ENCODE measurements around the gene PIEZO2. TPM values are rescaled to one million over a fixed set of nuclear protein-coding genes. Genes with fewer than 3 reads are reported as not detected.

PIEZO2 gene
- total RNA-seq, 4 donors from 2014 or later = 0.64 to 1.8 (median 1.6) TPM

DNA sequence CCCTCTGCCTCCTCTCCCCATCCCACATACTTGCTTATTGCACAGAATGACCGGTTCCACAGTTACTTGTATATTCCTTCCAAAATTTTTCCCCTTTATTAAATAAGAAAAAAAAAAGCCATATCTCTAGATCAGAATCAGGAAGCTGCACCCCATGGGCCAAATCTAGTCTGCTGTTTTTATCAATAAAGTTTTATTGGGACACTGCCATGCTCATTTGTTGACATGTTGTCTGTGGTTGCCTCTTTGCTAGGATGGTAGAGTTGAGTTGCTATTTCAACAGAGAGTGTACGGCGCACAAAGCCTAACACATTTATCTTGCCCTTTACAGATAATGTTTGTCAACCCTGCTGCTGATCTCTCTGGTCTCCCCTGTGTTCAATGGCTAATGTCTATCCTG is 15.8 kb upstream of the PIEZO2 start:
- WGBS, 2 donors (ENCODE audit: low coverage in 1 of 2) = 93 to 100% methylated on average over 1 to 3 of the region's 3 CpGs
- H3K4me3 ChIP-seq = no peak overlapping the region
- no peaks in the 10 kb centered on the region for H3K36me3 ChIP-seq
- no peaks in the 10 kb centered on the region for H3K9me3 ChIP-seq
- H3K4me1 ChIP-seq = no peaks in the 10 kb centered on the region
- peaks cover 4% of the 10 kb centered on the region for H3K27me3 ChIP-seq
- TF ChIP-seq POLR2AphosphoS5 (IDR thresholded peaks at IDR 0.05) (no peak), EP300 (IDR thresholded peaks at IDR 0.05) (no peak), POLR2A (IDR thresholded peaks at IDR 0.05) (no peak)
- TF ChIP-seq, protein P1, sequence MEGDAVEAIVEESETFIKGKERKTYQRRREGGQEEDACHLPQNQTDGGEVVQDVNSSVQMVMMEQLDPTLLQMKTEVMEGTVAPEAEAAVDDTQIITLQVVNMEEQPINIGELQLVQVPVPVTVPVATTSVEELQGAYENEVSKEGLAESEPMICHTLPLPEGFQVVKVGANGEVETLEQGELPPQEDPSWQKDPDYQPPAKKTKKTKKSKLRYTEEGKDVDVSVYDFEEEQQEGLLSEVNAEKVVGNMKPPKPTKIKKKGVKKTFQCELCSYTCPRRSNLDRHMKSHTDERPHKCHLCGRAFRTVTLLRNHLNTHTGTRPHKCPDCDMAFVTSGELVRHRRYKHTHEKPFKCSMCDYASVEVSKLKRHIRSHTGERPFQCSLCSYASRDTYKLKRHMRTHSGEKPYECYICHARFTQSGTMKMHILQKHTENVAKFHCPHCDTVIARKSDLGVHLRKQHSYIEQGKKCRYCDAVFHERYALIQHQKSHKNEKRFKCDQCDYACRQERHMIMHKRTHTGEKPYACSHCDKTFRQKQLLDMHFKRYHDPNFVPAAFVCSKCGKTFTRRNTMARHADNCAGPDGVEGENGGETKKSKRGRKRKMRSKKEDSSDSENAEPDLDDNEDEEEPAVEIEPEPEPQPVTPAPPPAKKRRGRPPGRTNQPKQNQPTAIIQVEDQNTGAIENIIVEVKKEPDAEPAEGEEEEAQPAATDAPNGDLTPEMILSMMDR (IDR thresholded peaks at IDR 0.05) = no peak
- ATAC-seq = no peak
- no peak overlapping the region for H3K27ac ChIP-seq

DNA sequence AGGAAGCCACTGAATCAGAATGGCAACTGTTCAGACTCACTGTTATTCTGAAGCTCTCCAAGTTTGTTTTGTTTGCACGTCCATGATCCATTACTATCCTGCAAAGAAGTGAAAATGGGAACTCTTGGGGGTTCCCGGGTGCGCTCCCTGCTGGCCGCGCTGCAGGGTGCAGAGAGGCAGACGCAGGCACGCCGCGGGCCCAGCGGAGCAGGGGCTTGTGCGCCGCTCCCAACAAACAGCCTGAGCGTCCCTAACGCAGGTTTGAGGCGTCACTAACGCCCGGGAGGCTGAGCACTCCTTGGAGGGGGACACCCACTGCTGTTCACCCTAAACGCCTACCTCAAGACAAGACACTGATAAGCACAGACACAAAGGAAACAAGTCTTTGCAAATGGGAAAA is 14.3 kb upstream of the PIEZO2 start:
- ATAC-seq = peak; percentile 43
- 7% methylated on average over 3 of the region's 18 CpGs; no CpG with 5 or more reads in 1 of the 2 donors for WGBS, 2 donors (ENCODE audit: low coverage in 1 of 2)

DNA sequence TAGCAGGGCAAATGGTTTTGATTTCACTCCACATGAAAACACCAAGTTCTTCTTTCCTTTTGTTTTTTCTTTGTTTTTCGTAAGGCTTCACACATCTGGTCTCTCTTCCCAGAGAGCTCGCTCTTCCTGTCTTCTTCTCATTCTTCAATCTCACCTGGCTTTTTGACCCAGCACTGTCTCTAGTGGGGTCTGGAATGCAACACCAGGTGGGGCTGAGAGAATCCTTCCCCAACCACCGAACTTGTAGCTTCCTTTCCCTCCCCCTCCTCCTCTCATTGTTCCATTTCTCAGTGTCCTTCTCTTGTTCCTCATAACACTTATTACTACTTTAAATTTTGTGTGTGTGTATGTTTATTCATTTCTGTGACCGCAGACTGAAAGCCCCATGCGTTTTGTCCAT is 13.5 kb upstream of the PIEZO2 start:
- H3K4me3 ChIP-seq = no peak overlapping the region

More for the DNA sequence above, 14.3 kb upstream of the PIEZO2 start:
- H3K36me3 ChIP-seq = no peaks in the 10 kb centered on the region
- no peaks in the 10 kb centered on the region for H3K4me1 ChIP-seq
- no peak for TF ChIP-seq EP300 (IDR thresholded peaks at IDR 0.05)
- TF ChIP-seq, protein P1 (IDR thresholded peaks at IDR 0.05) = peak in 1 of 4 experiments; percentile 56
- no peak for TF ChIP-seq POLR2A (IDR thresholded peaks at IDR 0.05)
- no peak for TF ChIP-seq POLR2AphosphoS5 (IDR thresholded peaks at IDR 0.05)
- peaks cover 4% of the 10 kb centered on the region for H3K27me3 ChIP-seq
- no peaks in the 10 kb centered on the region for H3K9me3 ChIP-seq
- H3K27ac ChIP-seq = no peak overlapping the region
- no peak overlapping the region for H3K4me3 ChIP-seq

DNA sequence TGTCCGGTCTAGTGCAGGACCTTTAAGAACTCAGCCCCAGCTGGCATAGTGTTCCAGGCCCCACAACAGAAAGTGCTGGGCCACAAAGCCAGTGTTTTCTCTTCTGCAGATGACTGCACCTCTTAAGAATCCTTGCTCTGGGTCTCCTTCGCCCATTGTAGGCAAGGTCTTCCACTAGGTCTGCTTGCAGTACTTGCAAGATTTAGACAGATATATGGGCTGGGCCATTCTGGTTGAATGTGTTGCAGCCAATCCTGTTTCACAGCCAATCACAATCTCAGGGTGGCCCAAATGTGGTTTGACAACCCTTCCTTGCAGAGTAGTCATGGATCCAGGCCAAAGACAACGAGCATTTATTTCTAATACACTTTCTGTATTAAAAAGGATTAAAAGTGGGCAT is 13.1 kb upstream of the PIEZO2 start:
- TF ChIP-seq, protein P1 (IDR thresholded peaks at IDR 0.05) = no peak
- TF ChIP-seq POLR2A (IDR thresholded peaks at IDR 0.05) = no peak
- no peak for TF ChIP-seq EP300 (IDR thresholded peaks at IDR 0.05)
- TF ChIP-seq POLR2AphosphoS5 (IDR thresholded peaks at IDR 0.05) = no peak
- Histone ChIP-seq H3K4me1 (no peaks in the 10 kb centered on the region), H3K9me3 (no peaks in the 10 kb centered on the region), H3K27me3 (peaks cover 4% of the 10 kb centered on the region), H3K4me3 (no peak overlapping the region), H3K36me3 (no peaks in the 10 kb centered on the region), H3K27ac (no peak overlapping the region)
- ATAC-seq = no peak
- 89 to 92% methylated on average over 2 to 3 of the region's 3 CpGs for WGBS, 2 donors (ENCODE audit: low coverage in 1 of 2)

More for the DNA sequence above, 13.5 kb upstream of the PIEZO2 start:
- TF ChIP-seq EP300 (IDR thresholded peaks at IDR 0.05) (no peak), POLR2A (IDR thresholded peaks at IDR 0.05) (no peak)
- Histone ChIP-seq H3K27ac (no peak overlapping the region), H3K4me1 (no peaks in the 10 kb centered on the region), H3K36me3 (no peaks in the 10 kb centered on the region), H3K27me3 (peaks cover 4% of the 10 kb centered on the region), H3K9me3 (no peaks in the 10 kb centered on the region)
- 53 to 90% methylated on average over 3 to 5 of the region's 5 CpGs for WGBS, 2 donors (ENCODE audit: low coverage in 1 of 2)
- ATAC-seq = no peak

DNA sequence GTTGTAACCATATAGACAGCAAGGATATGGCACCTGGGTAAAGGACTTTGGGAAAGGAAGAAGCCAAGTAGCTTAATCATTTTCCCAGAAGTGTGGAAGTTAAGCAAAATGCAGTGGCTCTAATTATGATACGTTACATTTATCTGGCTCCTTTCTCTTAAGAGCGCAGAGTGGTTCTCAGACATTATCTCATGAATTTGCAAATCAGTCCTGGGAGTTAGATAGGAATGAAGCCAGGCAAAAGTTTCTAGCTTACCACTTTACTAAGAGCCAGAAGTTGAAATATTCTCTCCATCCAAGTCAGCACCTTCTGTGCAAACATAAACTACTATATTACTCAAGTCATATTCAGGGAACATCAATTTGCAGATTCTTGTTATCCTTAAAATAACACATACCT is 10.9 kb upstream of the PIEZO2 start:
- Histone ChIP-seq H3K9me3 (no peaks in the 10 kb centered on the region), H3K27ac (no peak overlapping the region), H3K4me3 (no peak overlapping the region), H3K36me3 (no peaks in the 10 kb centered on the region), H3K27me3 (peaks cover 7% of the 10 kb centered on the region), H3K4me1 (no peaks in the 10 kb centered on the region)
- 79% methylated on average over 2 of the region's 2 CpGs for WGBS, 2 donors (ENCODE audit: low coverage in 1 of 2)
- no peak for TF ChIP-seq EP300 (IDR thresholded peaks at IDR 0.05)
- no peak for TF ChIP-seq POLR2AphosphoS5 (IDR thresholded peaks at IDR 0.05)
- TF ChIP-seq, protein P1 (IDR thresholded peaks at IDR 0.05) = no peak
- TF ChIP-seq POLR2A (IDR thresholded peaks at IDR 0.05) = no peak
- no peak for ATAC-seq

Measured in gastroesophageal sphincter (tissue), 4 donors.